IPS DF 6.9 (cell line): ENCODE measurements around the gene SLC35G3.
A peak's percentile ranks its signal among the peaks of the same experiment; 100 is the strongest.
"Not testable (repeated sequence)": the region's sequence is repeated elsewhere in the genome, so short reads cannot be mapped to it uniquely, and the experiment has no call there.

Experiments used
- DNase-seq: peaks from one replicate; pipeline ENCODE4 v3.0.0-alpha.2; 2013; ENCODE audit warnings: low read depth, low spot score
- H3K27ac ChIP-seq: one replicate; pipeline ENCODE4 v1.5.1; 2013; ENCODE audit warnings: low read length, control low read depth
- H3K27me3 ChIP-seq: 2 replicates; pipeline ENCODE4 v1.6.1; 2013; ENCODE audit warnings: mild to moderate bottlenecking, low read length; ENCODE audit not compliant: control insufficient read depth, insufficient read depth
- H3K36me3 ChIP-seq: 2 replicates; pipeline ENCODE4 v1.6.1; 2013; ENCODE audit warnings: low read length; ENCODE audit not compliant: control insufficient read depth, insufficient read depth
- H3K4me1 ChIP-seq: 2 replicates; pipeline ENCODE4 v1.6.1; 2013; ENCODE audit warnings: low read length; ENCODE audit not compliant: control insufficient read depth, insufficient read depth
- H3K4me3 ChIP-seq: 2 replicates; pipeline ENCODE4 v1.5.1; 2013; ENCODE audit warnings: mild to moderate bottlenecking, low read length
- H3K9me3 ChIP-seq: 2 replicates; pipeline ENCODE4 v1.6.1; 2013; ENCODE audit warnings: low read length, inconsistent platforms; ENCODE audit not compliant: control insufficient read depth, insufficient read depth
- WGBS: extraction: QIAGEN DNeasy Blood & Tissue Kit; methylation state at CpG from one replicate; pipeline ENCODE4 v1.1.7; 2013; ENCODE audit warnings: mixed read lengths, missing lambda C conversion rate; ENCODE audit not compliant: insufficient read length, insufficient coverage; 5-methylcytosine and 5-hydroxymethylcytosine counted together

Gene SLC35G3

GRCh38 chr17:35194001-35194400, at the start of gene SLC35G3:
TSS of gene SLC35G3 (minus strand) at chr17:35194393. CDS start at chr17:35194307, 86 bp downstream.
- not testable (repeated sequence) for DNase-seq, H3K27me3 ChIP-seq, H3K9me3 ChIP-seq, H3K27ac ChIP-seq, H3K4me1 ChIP-seq, H3K4me3 ChIP-seq, H3K36me3 ChIP-seq
- no CpG with 5 or more reads among the region's 12 CpGs for WGBS

- no peaks in the 10 kb centered on the region for H3K27me3 ChIP-seq
- peak overlapping the region; percentile 80; the same call in 1 of the 2 replicates for H3K4me3 ChIP-seq
- no peak overlapping the region for H3K27ac ChIP-seq
- 0 out of 2 replicates have a peak, but pooled peaks cover 2% of the 10 kb centered on the region for H3K4me1 ChIP-seq
- H3K9me3 ChIP-seq: no peaks in the 10 kb centered on the region
- DNase-seq: no peak
- H3K36me3 ChIP-seq: no peaks in the 10 kb centered on the region
- no CpG with 5 or more reads among the region's 14 CpGs for whole genome bisulfite sequencing
These were observed 49.6 kb upstream of the SLC35G3 start for GRCh38 chr17:35243561-35244340.

DNA sequence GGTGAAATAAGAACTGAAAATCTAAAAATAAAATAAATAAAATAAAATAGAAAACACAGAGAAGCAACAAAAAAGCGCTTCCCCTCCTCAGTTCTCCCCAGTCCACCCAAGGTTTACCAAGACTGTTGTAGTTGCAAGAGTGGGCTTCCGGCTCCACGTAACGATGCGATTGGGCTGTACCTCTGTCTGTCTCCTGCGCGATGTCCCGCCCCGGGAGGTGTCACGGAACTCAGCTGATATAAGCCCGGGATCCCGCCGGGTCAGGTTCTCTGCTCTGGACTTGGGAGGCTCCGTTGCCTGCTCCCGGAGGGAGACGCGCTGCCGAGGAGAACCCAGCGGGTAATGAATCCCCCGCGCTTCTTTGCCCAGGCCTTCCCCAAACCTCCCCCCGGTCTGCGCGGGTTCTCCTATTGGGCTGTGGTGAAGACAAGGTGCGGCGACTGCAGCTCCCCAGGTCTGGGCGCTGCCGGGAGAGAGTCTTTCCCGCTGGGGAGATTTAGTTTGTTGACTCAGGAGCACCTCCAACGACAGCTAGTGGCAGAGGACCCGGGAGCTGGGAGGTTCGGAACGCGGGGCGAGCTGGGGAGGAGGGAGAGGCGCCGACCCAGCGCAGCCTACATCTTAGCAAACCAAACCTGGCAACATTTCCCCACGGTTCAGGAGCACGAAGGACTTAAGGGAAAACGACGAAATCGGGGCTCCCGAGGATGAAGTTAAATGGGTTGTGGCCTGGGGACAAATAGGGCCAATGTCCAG, 48.8 kb upstream of the SLC35G3 start, which contains the start of gene SLFN5:
Gene SLFN5, plus strand, starts transcription at position 268 of the 756 bp plus-strand sequence. CDS start 15,619 bp downstream, outside the sequence.
- WGBS: no CpG with 5 or more reads among the region's 44 CpGs
- DNase-seq: peak; percentile 63
- Histone ChIP-seq H3K9me3 (no peaks in the 10 kb centered on the region), H3K27ac (no peak within 1 kb of the TSS), H3K4me1 (0 out of 2 replicates have a peak, but pooled peaks cover 2% of the 10 kb centered on the region), H3K36me3 (no peaks in the 10 kb centered on the region), H3K4me3 (peak within 1 kb of the TSS; percentile 80; the same call in 1 of the 2 replicates), H3K27me3 (no peaks in the 10 kb centered on the region)

- Histone ChIP-seq H3K27ac (no peak overlapping the region), H3K4me1 (0 out of 2 replicates have a peak, but pooled peaks cover 2% of the 10 kb centered on the region), H3K9me3 (no peaks in the 10 kb centered on the region), H3K4me3 (peak overlapping the region; percentile 80; the same call in 1 of the 2 replicates), H3K36me3 (no peaks in the 10 kb centered on the region), H3K27me3 (no peaks in the 10 kb centered on the region)
- WGBS: no CpG with 5 or more reads among the region's 43 CpGs
- DNase-seq: peak; percentile 60
These were observed 48.1 kb upstream of the SLC35G3 start for GRCh38 chr17:35242158-35242804.

DNA sequence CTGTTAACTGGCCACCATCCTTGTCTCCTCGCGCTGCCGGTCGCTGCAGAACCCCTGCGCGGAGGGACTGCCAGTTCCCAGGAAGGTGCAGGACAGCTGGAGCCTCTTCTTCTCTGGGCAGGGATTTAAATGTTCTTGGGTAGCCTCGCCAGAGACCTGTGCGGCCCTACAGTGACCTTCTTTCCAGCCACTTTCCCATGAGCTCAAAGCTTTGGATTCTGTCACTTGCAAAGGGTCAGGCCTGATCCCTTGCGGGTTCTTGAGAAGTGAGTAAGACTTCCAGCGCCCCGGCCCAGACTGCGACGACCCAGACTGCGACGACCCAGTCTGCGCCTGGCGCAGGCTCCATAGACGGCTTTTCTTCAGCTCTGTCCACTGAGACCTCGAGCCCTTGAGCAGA, 47.3 kb upstream of the SLC35G3 start:
- no peak overlapping the region for H3K27ac ChIP-seq
- no peaks in the 10 kb centered on the region for H3K36me3 ChIP-seq
- H3K4me3 ChIP-seq: no peak overlapping the region; the same call in 1 of the 2 replicates
- no peak for DNase-seq
- no peaks in the 10 kb centered on the region for H3K27me3 ChIP-seq
- WGBS: no CpG with 5 or more reads among the region's 19 CpGs
- 0 out of 2 replicates have a peak, but pooled peaks cover 2% of the 10 kb centered on the region for H3K4me1 ChIP-seq
- no peaks in the 10 kb centered on the region for H3K9me3 ChIP-seq

DNA sequence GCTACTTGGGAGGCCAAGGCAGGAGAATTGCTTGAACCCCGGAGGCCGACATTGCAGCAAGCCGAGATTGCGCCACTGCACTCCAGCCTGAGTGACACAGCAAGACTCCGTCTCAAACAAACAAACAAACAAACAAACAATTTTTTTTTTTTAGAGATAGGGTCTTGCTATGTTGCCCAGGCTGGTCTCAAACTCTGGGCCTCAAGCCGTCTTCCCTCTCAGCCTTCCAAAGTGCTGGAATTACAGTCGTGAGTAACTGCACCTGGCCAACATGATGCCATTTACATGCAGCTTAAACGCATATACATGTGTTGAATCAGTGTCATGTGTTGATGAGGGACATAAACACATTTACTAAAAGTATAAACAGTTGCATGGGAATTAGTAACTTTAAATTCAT, 46.7 kb upstream of the SLC35G3 start:
- no peak for DNase-seq
- H3K9me3 ChIP-seq: no peaks in the 10 kb centered on the region
- H3K27me3 ChIP-seq: no peaks in the 10 kb centered on the region
- H3K4me3 ChIP-seq: no peak overlapping the region
- no CpG with 5 or more reads among the region's 8 CpGs for WGBS
- H3K4me1 ChIP-seq: 0 out of 2 replicates have a peak, but pooled peaks cover 2% of the 10 kb centered on the region
- H3K36me3 ChIP-seq: no peaks in the 10 kb centered on the region
- no peak overlapping the region for H3K27ac ChIP-seq

DNA sequence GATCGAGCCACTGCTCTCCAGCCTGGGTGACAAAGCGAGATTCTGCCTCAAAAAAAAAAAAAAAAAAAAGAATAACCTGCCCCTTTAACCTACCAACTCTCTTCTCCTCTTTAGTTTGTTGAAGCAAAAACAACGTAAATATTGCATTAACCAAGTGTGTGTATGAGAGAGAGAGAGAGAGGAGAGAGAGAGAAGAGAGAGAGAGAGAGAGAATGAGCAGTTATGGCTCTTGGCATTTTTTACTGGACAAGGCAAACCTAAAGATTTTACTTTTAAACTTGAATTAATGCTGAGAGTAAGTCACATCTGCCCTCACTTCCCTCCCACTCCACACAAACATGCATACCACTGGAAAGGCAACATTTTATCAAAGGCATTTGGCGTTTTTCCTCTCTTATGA, 45.6 kb upstream of the SLC35G3 start:
- H3K4me3 ChIP-seq: no peak overlapping the region
- no peaks in the 10 kb centered on the region for H3K9me3 ChIP-seq
- 0 out of 2 replicates have a peak, but pooled peaks cover 2% of the 10 kb centered on the region for H3K4me1 ChIP-seq
- WGBS: no CpG with 5 or more reads among the region's 4 CpGs
- no peaks in the 10 kb centered on the region for H3K36me3 ChIP-seq
- no peaks in the 10 kb centered on the region for H3K27me3 ChIP-seq
- no peak for DNase-seq
- no peak overlapping the region for H3K27ac ChIP-seq

DNA sequence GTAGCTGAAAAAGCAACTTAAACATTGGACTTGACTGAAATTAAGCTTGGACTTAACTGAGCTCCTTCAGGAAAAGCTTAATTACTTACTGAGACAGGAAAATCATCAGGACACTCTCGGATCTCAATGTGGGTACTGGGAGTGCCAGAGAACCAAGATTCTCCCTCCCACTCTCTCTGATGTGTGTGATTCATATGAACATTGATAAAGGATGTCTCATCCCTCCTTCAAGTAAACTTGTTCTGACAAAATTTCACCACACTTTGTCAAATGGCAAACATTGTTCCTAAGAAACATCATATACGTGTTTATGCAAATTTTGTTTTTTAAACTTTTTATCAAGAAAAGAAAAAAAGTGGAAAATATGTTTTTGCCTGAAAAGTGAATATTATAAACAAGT, 44.6 kb upstream of the SLC35G3 start:
- no peaks in the 10 kb centered on the region for H3K27me3 ChIP-seq
- H3K27ac ChIP-seq: no peak overlapping the region
- H3K9me3 ChIP-seq: no peaks in the 10 kb centered on the region
- H3K36me3 ChIP-seq: no peaks in the 10 kb centered on the region
- no CpG with 5 or more reads among the region's 2 CpGs for WGBS
- no peak overlapping the region for H3K4me3 ChIP-seq
- no peak for DNase-seq
- H3K4me1 ChIP-seq: no peaks in the 10 kb centered on the region

- Histone ChIP-seq H3K36me3 (no peaks in the 10 kb centered on the region), H3K4me3 (no peak overlapping the region), H3K4me1 (no peaks in the 10 kb centered on the region), H3K27ac (no peak overlapping the region), H3K27me3 (no peaks in the 10 kb centered on the region), H3K9me3 (no peaks in the 10 kb centered on the region)
- no peak for DNase-seq
- WGBS: no CpG with 5 or more reads among the region's 5 CpGs
These were observed 42.6 kb upstream of the SLC35G3 start for GRCh38 chr17:35236821-35237220.

- no peaks in the 10 kb centered on the region for H3K4me1 ChIP-seq
- H3K27me3 ChIP-seq: no peaks in the 10 kb centered on the region
- H3K27ac ChIP-seq: no peak overlapping the region
- H3K36me3 ChIP-seq: no peaks in the 10 kb centered on the region
- WGBS: no CpG with 5 or more reads among the region's 2 CpGs
- no peaks in the 10 kb centered on the region for H3K9me3 ChIP-seq
- DNase-seq: no peak
- H3K4me3 ChIP-seq: no peak overlapping the region
These were observed 41.7 kb upstream of the SLC35G3 start for GRCh38 chr17:35235917-35236316.
